Measurements from ENCODE around the gene PGAP1.

PGAP1 gene

GRCh38 chr2:196926562-196927375 is at the start of gene PGAP1:
PGAP1 (minus strand) TSS chr2:196926707; CDS start chr2:196926616, 91 bp downstream.
- DNase-seq (ENCODE audit: low read depth in 2 of 2), result peak; percentile 57 to 66

GRCh38 chr2:196974970-196975369 is 48.5 kb upstream of the PGAP1 start:
- DNase-seq (ENCODE audit: low read depth in 2 of 2), result no peak

GRCh38 chr2:196971574-196972279 is 45.2 kb upstream of the PGAP1 start:
- no peak for DNase-seq (ENCODE audit: low read depth in 2 of 2)

GRCh38 chr2:196970099-196970498 is 43.6 kb upstream of the PGAP1 start:
- no peak for DNase-seq (ENCODE audit: low read depth in 2 of 2)

GRCh38 chr2:196968516-196968915 is 42.0 kb upstream of the PGAP1 start:
- no peak for DNase-seq (ENCODE audit: low read depth in 2 of 2)

- no peak for DNase-seq (ENCODE audit: low read depth in 2 of 2)
Measured at GRCh38 chr2:196967775-196968174, 41.3 kb upstream of the PGAP1 start.

- no peak for DNase-seq (ENCODE audit: low read depth in 2 of 2)
Measured at GRCh38 chr2:196967116-196967515, 40.6 kb upstream of the PGAP1 start.

- no peak for DNase-seq (ENCODE audit: low read depth in 2 of 2)
Measured at GRCh38 chr2:196966061-196966460, 39.6 kb upstream of the PGAP1 start.

GRCh38 chr2:196965651-196966050 is 39.1 kb upstream of the PGAP1 start:
- DNase-seq (ENCODE audit: low read depth in 2 of 2), result no peak

GRCh38 chr2:196963961-196964360 is 37.5 kb upstream of the PGAP1 start:
- DNase-seq (ENCODE audit: low read depth in 2 of 2), result no peak

- DNase-seq (ENCODE audit: low read depth in 2 of 2), result no peak
Measured at GRCh38 chr2:196963043-196963442, 36.5 kb upstream of the PGAP1 start.

GRCh38 chr2:196962325-196962724 is 35.8 kb upstream of the PGAP1 start:
- DNase-seq (ENCODE audit: low read depth in 2 of 2), result no peak

GRCh38 chr2:196961889-196962288 is 35.4 kb upstream of the PGAP1 start:
- DNase-seq (ENCODE audit: low read depth in 2 of 2), result no peak

GRCh38 chr2:196959734-196960338 is 33.3 kb upstream of the PGAP1 start:
- no peak for DNase-seq (ENCODE audit: low read depth in 2 of 2)

GRCh38 chr2:196959281-196959680 is 32.8 kb upstream of the PGAP1 start:
- DNase-seq (ENCODE audit: low read depth in 2 of 2), result no peak

- DNase-seq (ENCODE audit: low read depth in 2 of 2), result no peak
Measured at GRCh38 chr2:196957881-196958525, 31.5 kb upstream of the PGAP1 start.

- DNase-seq (ENCODE audit: low read depth in 2 of 2), result no peak
Measured at GRCh38 chr2:196957442-196957841, 30.9 kb upstream of the PGAP1 start.

- DNase-seq (ENCODE audit: low read depth in 2 of 2), result no peak
Measured at GRCh38 chr2:196956069-196956468, 29.6 kb upstream of the PGAP1 start.

GRCh38 chr2:196955036-196955435 is 28.5 kb upstream of the PGAP1 start:
- no peak for DNase-seq (ENCODE audit: low read depth in 2 of 2)

GRCh38 chr2:196954001-196954400 is 27.5 kb upstream of the PGAP1 start:
- no peak for DNase-seq (ENCODE audit: low read depth in 2 of 2)

- DNase-seq (ENCODE audit: low read depth in 2 of 2), result no peak
Measured at GRCh38 chr2:196952936-196953335, 26.4 kb upstream of the PGAP1 start.

GRCh38 chr2:196951973-196952372 is 25.5 kb upstream of the PGAP1 start:
- no peak for DNase-seq (ENCODE audit: low read depth in 2 of 2)

All from activated CD8-positive, alpha-beta memory T cell treated with anti-CD3 and anti-CD28 coated beads for 4 hours (primary cell).